NCI-H2196 treated with DMSO at 0.1 percent for 48 hours (cell line): Measurements from ENCODE around the gene GRIA3.
"Not testable (repeated sequence)": the region's sequence is repeated elsewhere in the genome, so short reads cannot be mapped to it uniquely, and the experiment has no call there.

Experiments used
- DNase-seq: peaks from one replicate; lab custom pipeline; 2025; ENCODE audit not compliant: unreplicated experiment; lab: John Stamatoyannopoulos, UW

GRIA3 gene

DNA sequence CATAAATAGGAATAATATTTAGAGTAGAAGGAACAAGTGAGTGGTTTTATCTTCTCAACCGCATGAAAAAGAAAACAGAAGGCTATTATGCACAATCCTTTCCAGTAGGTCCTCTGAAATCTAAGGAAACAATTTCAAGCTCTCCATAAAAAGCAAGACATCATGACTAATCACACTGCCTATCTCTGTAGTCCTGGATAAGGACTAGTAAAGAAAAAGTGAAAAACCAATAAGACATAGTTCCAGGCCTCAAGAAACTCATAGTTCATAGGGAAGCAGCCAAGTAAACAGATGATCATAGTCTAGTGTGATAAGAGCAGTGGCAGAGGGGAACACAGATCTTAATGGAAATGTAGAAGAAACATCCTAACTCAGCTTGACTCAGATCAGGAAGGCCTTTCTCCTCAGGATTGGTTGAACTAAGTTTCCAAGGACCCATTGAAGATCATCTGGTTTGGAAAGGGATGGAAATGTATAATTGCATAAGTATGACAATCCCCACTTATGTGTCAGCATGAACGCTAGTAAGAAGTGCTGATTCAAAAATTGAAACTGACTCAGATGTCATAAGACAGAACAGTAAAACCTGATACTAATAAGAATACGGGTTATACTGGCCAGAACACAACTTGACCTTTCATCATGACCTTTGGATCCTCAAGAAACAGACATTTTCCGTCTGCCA lies 155.3 kb downstream of the GRIA3 start:
- no peak for DNase-seq

GRCh38 chrX:123340696-123341095 lies 156.6 kb downstream of the GRIA3 start:
- no peak for DNase-seq

DNA sequence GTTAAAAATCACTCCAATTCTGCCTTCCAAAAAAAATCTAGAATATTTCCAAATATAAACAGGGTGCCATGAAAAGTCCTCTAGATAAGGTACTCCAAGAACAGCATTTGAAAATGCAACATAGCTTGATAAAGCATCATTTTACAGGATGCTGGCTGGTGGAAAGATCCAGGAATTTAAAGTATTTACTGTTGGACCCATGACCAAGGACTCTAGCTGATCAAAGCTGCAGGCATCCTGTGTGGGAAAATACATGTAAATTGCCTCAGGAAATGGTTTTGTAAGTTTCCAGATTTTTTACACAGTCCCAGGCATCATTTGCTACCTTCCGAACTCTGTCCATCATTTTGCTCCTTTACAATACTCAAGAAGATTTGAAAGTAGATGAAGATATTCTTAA lies 164.4 kb downstream of the GRIA3 start:
- no peak for DNase-seq

DNA sequence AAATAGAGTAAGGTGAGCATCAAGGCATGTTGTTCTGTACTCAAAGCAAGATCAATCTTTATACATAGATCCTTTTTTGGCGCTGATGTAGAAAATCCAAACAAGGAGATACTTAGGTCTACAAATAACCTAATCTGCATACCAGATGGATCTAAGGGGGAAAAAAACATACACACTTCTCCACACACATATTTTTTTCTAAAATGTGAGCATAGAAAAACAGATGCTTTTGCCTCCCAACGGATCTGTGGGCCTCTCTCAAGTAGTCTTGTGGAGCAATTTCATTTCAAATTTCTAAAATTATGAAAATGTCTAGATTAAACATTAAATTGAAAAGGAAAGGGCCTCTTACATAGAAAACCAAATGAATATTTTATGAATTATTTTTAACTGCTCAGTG lies 166.1 kb downstream of the GRIA3 start:
- DNase-seq, result no peak

DNA sequence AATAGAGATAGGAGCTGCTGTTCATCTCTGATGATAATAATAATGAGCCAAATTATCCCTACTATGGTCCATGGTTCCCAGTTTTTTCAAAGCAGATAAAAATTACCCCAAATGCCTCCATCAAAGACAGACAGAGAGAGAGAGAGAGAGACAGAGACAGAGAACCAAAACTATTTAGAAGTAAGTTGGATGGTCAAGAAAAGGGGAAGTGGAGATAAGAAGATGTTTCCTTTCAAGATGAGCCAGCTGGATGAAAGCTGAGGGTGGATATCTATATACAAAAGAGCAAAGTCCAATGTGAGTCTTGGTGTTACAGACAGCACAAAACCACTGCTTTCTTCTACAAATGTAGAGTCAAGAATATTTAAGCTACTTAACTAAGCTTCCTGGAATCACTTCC lies 173.9 kb downstream of the GRIA3 start:
- DNase-seq, result no peak

DNA sequence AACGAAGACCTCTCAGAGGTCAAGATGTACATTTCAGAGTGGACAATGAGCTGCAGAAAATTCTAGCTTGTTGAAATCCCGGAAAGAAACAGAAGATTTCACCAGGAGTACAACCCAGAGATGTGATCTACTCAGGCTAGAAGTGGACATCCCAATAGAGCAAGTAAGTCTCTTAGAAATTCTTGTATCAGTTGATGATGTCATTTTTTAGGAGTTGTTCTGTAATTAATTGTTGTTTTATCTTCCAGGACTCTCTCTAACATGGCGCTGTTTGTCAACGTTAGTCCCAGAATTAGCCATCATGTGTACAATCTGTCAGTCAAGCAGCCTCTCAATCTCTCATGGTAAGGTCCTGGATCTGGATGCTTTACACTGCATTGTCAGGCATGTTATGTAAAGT lies 174.4 kb downstream of the GRIA3 start:
- DNase-seq, result no peak

DNA sequence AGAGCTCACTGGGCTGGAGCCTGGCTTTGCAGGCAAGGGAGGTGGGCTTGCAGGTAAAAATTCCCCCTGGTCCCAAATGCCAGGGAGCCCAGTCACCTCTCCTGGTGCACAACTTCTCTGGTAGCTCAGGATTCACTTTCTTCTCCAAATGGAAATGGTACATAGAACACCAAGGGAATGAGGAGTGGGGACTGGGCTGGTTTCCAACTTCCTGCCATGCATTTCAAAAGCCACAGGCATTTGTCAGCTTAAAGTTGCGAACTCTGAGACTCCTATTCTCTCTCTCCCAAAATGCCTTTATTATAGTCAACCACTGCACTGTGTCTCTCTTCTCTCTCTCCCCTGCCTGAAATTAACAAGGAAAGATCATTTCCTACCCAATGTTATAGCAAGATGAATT lies 177.3 kb downstream of the GRIA3 start:
- no peak for DNase-seq

DNA sequence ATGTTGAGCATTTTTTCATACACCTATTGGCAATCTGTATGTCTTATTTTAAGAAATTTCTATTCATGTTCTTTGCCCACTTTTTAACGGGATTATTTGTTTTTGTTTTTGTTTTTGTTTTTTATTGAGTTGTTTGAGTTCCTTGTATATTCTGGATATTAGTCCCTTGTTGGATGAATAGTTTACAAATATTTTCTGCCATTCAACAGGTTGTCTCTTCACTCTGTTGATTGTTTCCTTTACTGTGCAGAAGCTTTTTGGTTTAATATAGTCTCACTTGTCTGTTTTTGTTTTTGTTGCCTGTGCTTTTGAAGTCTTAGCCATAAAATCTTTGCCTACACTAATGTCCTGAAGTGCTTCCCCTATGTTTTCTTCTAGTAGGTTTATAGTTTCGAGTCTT lies 202.1 kb downstream of the GRIA3 start:
- DNase-seq, result not testable (repeated sequence)

GRCh38 chrX:123392921-123393320 lies 208.8 kb downstream of the GRIA3 start:
- DNase-seq, result no peak

DNA sequence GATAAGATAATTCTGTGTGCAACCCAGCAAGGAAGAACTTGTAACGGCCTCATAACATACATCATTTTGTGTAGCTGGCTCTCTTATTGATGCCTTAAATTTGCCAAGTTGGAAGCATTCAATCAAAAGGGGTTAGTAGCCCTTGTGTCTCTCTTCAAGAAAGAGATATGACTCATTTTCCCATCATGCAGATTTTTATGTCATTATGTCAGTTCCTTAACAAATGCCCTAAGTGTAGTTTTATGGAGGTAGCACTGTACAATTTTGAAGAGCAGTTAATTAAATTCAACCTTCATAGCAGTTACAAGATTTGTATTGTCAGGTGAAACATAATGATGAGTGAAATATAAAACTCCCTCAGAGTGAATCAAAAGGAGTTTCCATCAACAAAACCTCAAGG lies 215.6 kb downstream of the GRIA3 start:
- DNase-seq, result no peak

GRCh38 chrX:123405231-123405630 lies 221.2 kb downstream of the GRIA3 start:
- no peak for DNase-seq

- DNase-seq, result no peak
These were observed 225.0 kb downstream of the GRIA3 start for GRCh38 chrX:123408821-123409737.

DNA sequence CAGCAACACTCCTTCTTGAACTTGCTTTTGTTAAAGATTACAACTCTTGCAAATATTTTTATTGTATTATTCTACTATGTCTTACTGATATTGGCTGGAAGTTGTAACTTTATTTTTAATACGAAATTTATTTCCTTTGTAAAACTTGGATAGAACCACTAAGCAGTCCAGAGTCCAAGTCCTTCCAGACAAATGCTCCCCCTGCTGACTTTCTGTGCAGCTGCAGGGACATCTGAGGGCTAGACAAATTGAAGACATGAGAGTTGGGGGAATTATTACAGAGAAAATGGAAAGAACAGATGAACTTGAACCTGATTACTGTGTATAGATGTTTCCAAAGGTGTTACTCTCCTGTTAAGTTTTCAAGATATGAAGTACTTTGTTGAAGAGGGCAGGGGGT lies 238.8 kb downstream of the GRIA3 start:
- no peak for DNase-seq

DNA sequence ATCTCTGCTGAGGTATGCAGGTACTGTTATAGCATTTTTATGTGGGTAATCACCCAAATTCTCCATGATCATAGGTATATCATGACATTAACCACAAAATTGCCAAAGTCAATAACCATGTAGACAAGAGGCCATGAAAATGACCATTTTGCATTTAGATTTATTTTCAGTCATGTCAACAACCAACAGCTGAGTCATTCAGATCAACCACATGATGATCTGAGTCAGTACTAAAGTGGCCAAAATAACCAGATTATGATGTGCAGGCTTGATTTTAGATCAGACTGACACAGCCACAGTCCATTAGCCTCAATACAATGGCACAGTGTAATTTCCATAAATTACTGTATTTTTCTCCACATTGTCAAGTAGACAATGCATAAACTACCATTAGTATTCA lies 240.5 kb downstream of the GRIA3 start:
- DNase-seq, result no peak

- DNase-seq, result no peak
These were observed 241.4 kb downstream of the GRIA3 start for GRCh38 chrX:123425471-123425870.

GRCh38 chrX:123425904-123426303 lies 241.8 kb downstream of the GRIA3 start:
- no peak for DNase-seq

- no peak for DNase-seq
These were observed 248.5 kb downstream of the GRIA3 start for GRCh38 chrX:123432361-123433150.

DNA sequence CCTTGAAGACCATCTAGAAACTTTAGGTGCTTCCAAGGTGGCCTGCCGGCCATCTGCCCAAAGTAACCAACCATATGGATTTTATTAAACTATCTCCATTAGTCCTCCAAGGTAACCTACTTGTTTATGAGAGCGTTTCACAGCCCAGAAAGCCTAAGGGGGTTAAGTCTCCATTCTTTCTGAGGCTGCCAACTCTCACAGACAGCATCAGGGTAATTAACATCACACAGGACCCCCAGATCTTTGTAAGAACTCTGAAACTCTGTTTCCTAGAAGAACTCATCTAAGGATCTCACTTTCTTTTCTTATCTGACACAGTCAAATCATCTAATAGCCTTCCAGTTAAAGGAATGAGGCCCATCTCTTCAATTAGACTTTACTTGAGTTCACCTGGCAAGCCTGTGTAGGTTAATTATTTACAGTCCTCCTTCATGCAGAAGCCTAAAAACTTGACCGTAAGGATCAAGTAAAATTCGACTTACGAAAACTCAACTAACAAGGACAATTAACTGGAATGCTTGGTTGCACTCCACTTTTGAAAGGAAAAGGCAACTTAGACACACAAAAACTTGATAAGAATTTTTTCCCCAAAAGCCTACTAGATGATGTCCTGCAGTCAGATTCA lies 252.5 kb downstream of the GRIA3 start:
- DNase-seq, result no peak

GRCh38 chrX:123439926-123440325 lies 255.8 kb downstream of the GRIA3 start:
- not testable (repeated sequence) for DNase-seq

DNA sequence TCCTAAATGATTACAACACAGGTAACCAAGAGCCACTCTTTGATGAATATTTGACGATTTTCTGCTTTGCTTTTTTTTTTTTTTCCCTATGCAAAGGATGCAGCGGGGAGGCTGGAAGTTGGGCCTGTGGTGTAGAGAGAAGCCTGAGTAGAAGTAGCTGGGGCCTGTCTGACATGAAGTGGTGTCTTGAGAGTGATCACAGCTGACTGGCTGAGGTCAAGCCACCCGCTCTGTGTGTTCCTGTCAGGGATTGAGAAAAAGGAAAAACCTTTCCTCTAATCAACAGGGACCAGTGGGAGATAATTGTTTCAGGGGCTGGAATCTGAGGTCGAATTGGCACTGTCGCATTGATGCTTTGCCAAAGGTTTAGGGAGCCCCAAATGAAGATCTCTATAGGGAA lies 258.7 kb downstream of the GRIA3 start:
- DNase-seq, result no peak

GRCh38 chrX:123447506-123447905 lies 263.4 kb downstream of the GRIA3 start:
- no peak for DNase-seq
